Pancreas (tissue), 10 donors: ENCODE data around the gene GAMT. TPM values are rescaled to one million over a fixed set of nuclear protein-coding genes. Genes with fewer than 3 reads are reported as not detected.

Experiments used
- ATAC-seq, 4 donors: fragments of 200-7000 bp; cut with Tn5 transposase; one replicate each; pipeline versions ENCODE4 v1.8.0 to v1.9.1; 2020; ENCODE audit warnings: mild to moderate bottlenecking in 4 of 4, moderate library complexity in 4 of 4
- DNase-seq, 6 donors: peaks; one replicate each; pipeline ENCODE4 v3.0.0-alpha.2; 2020
- FAIRE-seq: peaks from 2 replicates; lab custom pipeline; 2012; peaks lifted over from hg19 to GRCh38; lab: Jason Lieb, UNC
- H3K27ac ChIP-seq, 4 donors: fragments of 200-600 bp; sonication (generic); 1 replicate in 3 of 4; 2 replicates in 1 of 4; pipeline versions ENCODE4 v1.5.0 to v1.8.0; 2020
- H3K27me3 ChIP-seq, 4 donors: fragments of 200-600 bp; one replicate each; pipeline ENCODE4 v1.8.0; 2021
- H3K36me3 ChIP-seq, 3 donors: fragments of 200-600 bp; sonication (generic) in 1 of 3; one replicate each; pipeline versions ENCODE4 v1.5.0 to v1.8.0; 2020 to 2021
- H3K4me1 ChIP-seq, 3 donors: fragments of 200-600 bp; one replicate each; pipeline ENCODE4 v1.8.0; 2021
- H3K4me3 ChIP-seq, 4 donors: fragments of 200-600 bp; sonication (generic) in 2 of 4; one replicate each; pipeline versions ENCODE4 v1.5.0 to v1.8.0; 2020 to 2021
- H3K9me3 ChIP-seq, 4 donors: fragments of 200-600 bp; one replicate each; pipeline ENCODE4 v1.8.0; 2021
- WGBS, 2 donors: extraction: QIAGEN DNeasy Blood & Tissue Kit; methylation state at CpG; one replicate each; pipeline ENCODE4 v1.1.7; 2013; 5-methylcytosine and 5-hydroxymethylcytosine counted together
- intact Hi-C, 3 donors: fragments of 100-400 bp; cut with DNase I; formaldehyde crosslinking; loops; one replicate each; pipeline versions ENCODE4 v1.11.1 to v1.14.2; 2022
- polyA plus RNA-seq, 2 donors: library from polyadenylated mRNA; stranded (reverse); fragments of 200-250 nt; gene quantifications; one replicate each; pipeline ENCODE4 v1.2.3, GENCODE V29; 2013
- total RNA-seq, 6 donors: library from RNA; stranded (reverse); fragmentation: NEBNext Ultra II Directional in 4 of 6; extraction: Animal tissue kit (Norgen Biotek cat#: 25700) in 4 of 6; gene quantifications; one replicate each; pipeline versions ENCODE4 v1.2.1 to v1.2.4, GENCODE V29; 2021 to 2023
- TF ChIP-seq, protein P1 (sequence below), 4 donors: fragments of 200-600 bp; sonication (generic) in 3 of 4; IDR thresholded peaks; one replicate each; pipeline versions ENCODE4 v1.5.0 to v1.8.0; 2021; ENCODE audit warnings: antibody characterized with exemption in 4 of 4
- donor health status: healthy with polysubstance abuse.
- donor health status: DM: no; HTN: no; CAD: no; lungs with moderate emphysema.
- donor health status: DM: no; HTN: no; CAD: no.
- donor health status: control.
- donor health status: control.
- donor health status: Bipolar disorder and iron deficiency.
- donor health status: DM: yes; HTN: yes; CAD: no.
- donor health status: DM: no; HTN: no; CAD: no.
- donor health status: DM: no; HTN: no; CAD: no.
- donor health status: DM: yes; HTN: yes; CAD: no.

GAMT gene
- total and polyA plus RNA-seq, 8 donors = 46.2 to 200 (median 66.0) TPM

DNA sequence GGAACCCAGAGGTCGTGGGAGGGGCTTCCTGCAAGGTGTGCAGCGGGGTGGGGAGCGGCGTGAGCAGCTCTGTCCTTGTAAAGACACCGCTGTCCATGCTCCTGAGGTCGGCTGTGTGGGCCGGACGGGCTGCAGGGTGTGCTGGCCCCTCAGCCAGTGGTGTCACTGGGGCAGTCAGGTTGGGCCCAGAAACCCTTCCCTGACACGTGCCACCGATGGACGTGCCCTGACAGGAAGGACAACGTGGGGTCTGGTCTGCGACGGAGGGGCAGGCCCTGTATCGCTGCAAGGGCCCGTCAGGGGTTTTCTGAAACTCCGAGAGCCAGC is 32.7 kb upstream of the GAMT start:
- ATAC-seq (no peak), FAIRE-seq (no peak), DNase-seq (peak in 1 of 6 donors; percentile 44)
- intact Hi-C loops = no loop called here
- H3K27me3 ChIP-seq = no peaks in the 10 kb centered on the region
- H3K36me3 ChIP-seq = peaks cover 0 to 53% (median 21%) of the 10 kb centered on the region in 3 donors
- no peaks in the 10 kb centered on the region for H3K4me1 ChIP-seq
- no peak overlapping the region for H3K27ac ChIP-seq
- WGBS, 2 donors = 94 to 98% methylated on average over 17 of the region's 17 CpGs
- no peak overlapping the region for H3K4me3 ChIP-seq
- TF ChIP-seq, protein P1, sequence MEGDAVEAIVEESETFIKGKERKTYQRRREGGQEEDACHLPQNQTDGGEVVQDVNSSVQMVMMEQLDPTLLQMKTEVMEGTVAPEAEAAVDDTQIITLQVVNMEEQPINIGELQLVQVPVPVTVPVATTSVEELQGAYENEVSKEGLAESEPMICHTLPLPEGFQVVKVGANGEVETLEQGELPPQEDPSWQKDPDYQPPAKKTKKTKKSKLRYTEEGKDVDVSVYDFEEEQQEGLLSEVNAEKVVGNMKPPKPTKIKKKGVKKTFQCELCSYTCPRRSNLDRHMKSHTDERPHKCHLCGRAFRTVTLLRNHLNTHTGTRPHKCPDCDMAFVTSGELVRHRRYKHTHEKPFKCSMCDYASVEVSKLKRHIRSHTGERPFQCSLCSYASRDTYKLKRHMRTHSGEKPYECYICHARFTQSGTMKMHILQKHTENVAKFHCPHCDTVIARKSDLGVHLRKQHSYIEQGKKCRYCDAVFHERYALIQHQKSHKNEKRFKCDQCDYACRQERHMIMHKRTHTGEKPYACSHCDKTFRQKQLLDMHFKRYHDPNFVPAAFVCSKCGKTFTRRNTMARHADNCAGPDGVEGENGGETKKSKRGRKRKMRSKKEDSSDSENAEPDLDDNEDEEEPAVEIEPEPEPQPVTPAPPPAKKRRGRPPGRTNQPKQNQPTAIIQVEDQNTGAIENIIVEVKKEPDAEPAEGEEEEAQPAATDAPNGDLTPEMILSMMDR (IDR thresholded peaks at IDR 0.05) = no peak
- no peaks in the 10 kb centered on the region for H3K9me3 ChIP-seq

- ATAC-seq (no peak), DNase-seq (peak in 2 of 6 donors; percentile 47 to 57), FAIRE-seq (no peak)
- H3K36me3 ChIP-seq = peaks cover 0 to 59% (median 22%) of the 10 kb centered on the region in 3 donors
- 90 to 93% methylated on average over 47 of the region's 47 CpGs for WGBS, 2 donors
- no peaks in the 10 kb centered on the region for H3K4me1 ChIP-seq
- intact Hi-C loops = no loop called here
- TF ChIP-seq, protein P1 (IDR thresholded peaks at IDR 0.05) = no peak
- no peaks in the 10 kb centered on the region for H3K27me3 ChIP-seq
- no peaks in the 10 kb centered on the region for H3K9me3 ChIP-seq
- no peak overlapping the region for H3K4me3 ChIP-seq
- H3K27ac ChIP-seq = no peak overlapping the region
Observed at GRCh38 chr19:1433119-1434039, 32.0 kb upstream of the GAMT start.

GRCh38 chr19:1432507-1432887 is 31.2 kb upstream of the GAMT start:
- Histone ChIP-seq H3K27me3 (no peaks in the 10 kb centered on the region), H3K36me3 (peaks cover 0 to 59% (median 22%) of the 10 kb centered on the region in 3 donors), H3K27ac (no peak overlapping the region), H3K4me1 (no peaks in the 10 kb centered on the region), H3K4me3 (no peak overlapping the region), H3K9me3 (no peaks in the 10 kb centered on the region)
- FAIRE-seq (no peak), DNase-seq (no peak), ATAC-seq (no peak)
- 95 to 96% methylated on average over 16 of the region's 16 CpGs for WGBS, 2 donors
- TF ChIP-seq, protein P1 (IDR thresholded peaks at IDR 0.05) = no peak
- intact Hi-C loops = no loop called here

- Histone ChIP-seq H3K27ac (no peak overlapping the region), H3K4me3 (no peak overlapping the region), H3K9me3 (no peaks in the 10 kb centered on the region), H3K36me3 (peaks cover 0 to 59% (median 22%) of the 10 kb centered on the region in 3 donors), H3K27me3 (no peaks in the 10 kb centered on the region), H3K4me1 (no peaks in the 10 kb centered on the region)
- DNase-seq (peak in 2 of 6 donors; percentile 26 to 53), ATAC-seq (no peak), FAIRE-seq (no peak)
- intact Hi-C loops = no loop called here
- WGBS, 2 donors = 91 to 94% methylated on average over 24 of the region's 24 CpGs
- TF ChIP-seq, protein P1 (IDR thresholded peaks at IDR 0.05) = no peak
Observed at GRCh38 chr19:1431759-1432506, 30.6 kb upstream of the GAMT start.
